H1 (cell line): Measurements from ENCODE around the gene GKN2.

Source experiments
- CEBPB ChIP-seq: IDR thresholded peaks from 2 replicates; pipeline ENCODE4 v1.6.1; 2012; ENCODE audit warnings: low read depth, low read length
- CREB1 ChIP-seq: IDR thresholded peaks from 2 replicates; pipeline ENCODE4 v1.6.1; 2012; ENCODE audit warnings: inconsistent platforms
- CTCF ChIP-seq, 3 experiments: IDR thresholded peaks; 1 replicate in 2 of 3; 2 replicates in 1 of 3; pipeline versions ENCODE4 v1.5.1 to v1.6.1; 2011; ENCODE audit warnings: low read length in 3 of 3, mild to moderate bottlenecking in 3 of 3, inconsistent platforms in 2 of 3, low read depth in 1 of 3, moderate library complexity in 1 of 3; ENCODE audit not compliant: insufficient read depth in 1 of 3; ENCODE audit errors: control extremely low read depth in 1 of 3
- MAX ChIP-seq: IDR thresholded peaks from 2 replicates; pipeline ENCODE4 v1.6.1; 2012; ENCODE audit warnings: inconsistent platforms
- NRF1 ChIP-seq: IDR thresholded peaks from 2 replicates; pipeline ENCODE4 v1.6.1; 2011; ENCODE audit warnings: mild to moderate bottlenecking, low read depth, low read length, improper control_type of control experiment
- POLR2A ChIP-seq, 2 experiments: IDR thresholded peaks; 1 replicate in 1 of 2; 2 replicates in 1 of 2; pipeline ENCODE4 v1.6.1; 2011; ENCODE audit warnings: low read depth in 2 of 2, low read length in 2 of 2, mild to moderate bottlenecking in 2 of 2; ENCODE audit errors: control extremely low read depth in 1 of 2
- SIN3A ChIP-seq, 2 experiments: IDR thresholded peaks in 1 of 2; conservative IDR thresholded peaks in 1 of 2; 2 replicates each; pipeline ENCODE4 v1.6.1; 2011 to 2012; ENCODE audit warnings: low read length in 2 of 2, improper control_type of control experiment in 1 of 2, low read depth in 1 of 2, mild to moderate bottlenecking in 1 of 2
- SP1 ChIP-seq: IDR thresholded peaks from 2 replicates; pipeline ENCODE4 v1.6.1; 2011; ENCODE audit warnings: low read depth, low read length
- ZNF274 ChIP-seq: IDR thresholded peaks from 2 replicates; pipeline ENCODE4 v1.7.0; 2012; ENCODE audit warnings: low read length, borderline replicate concordance; ENCODE audit errors: extremely low read depth

- no peak for TF ChIP-seq SP1
- TF ChIP-seq CREB1: no peak
- no peak for TF ChIP-seq NRF1
- TF ChIP-seq CTCF (IDR thresholded peaks at IDR 0.05; ENCODE audit: control extremely low read depth in 1 of 3, insufficient read depth in 1 of 3, low read depth in 1 of 3, low read length in 3 of 3): no peak
- TF ChIP-seq SIN3A (conservative IDR thresholded peaks at IDR 0.05 in 1 of 2, IDR thresholded peaks at IDR 0.05 in 1 of 2; ENCODE audit: low read depth in 1 of 2, low read length in 2 of 2): no peak
- TF ChIP-seq MAX: no peak
- TF ChIP-seq POLR2A (IDR thresholded peaks at IDR 0.05; ENCODE audit: control extremely low read depth in 1 of 2, low read depth in 2 of 2, low read length in 2 of 2): no peak
- TF ChIP-seq CEBPB: no peak
- TF ChIP-seq ZNF274: no peak
These were observed 40.0 kb downstream of the GKN2 start for GRCh38 chr2:68912732-68913131.
